ENCODE data around the gene ARHGDIA.

DNA sequence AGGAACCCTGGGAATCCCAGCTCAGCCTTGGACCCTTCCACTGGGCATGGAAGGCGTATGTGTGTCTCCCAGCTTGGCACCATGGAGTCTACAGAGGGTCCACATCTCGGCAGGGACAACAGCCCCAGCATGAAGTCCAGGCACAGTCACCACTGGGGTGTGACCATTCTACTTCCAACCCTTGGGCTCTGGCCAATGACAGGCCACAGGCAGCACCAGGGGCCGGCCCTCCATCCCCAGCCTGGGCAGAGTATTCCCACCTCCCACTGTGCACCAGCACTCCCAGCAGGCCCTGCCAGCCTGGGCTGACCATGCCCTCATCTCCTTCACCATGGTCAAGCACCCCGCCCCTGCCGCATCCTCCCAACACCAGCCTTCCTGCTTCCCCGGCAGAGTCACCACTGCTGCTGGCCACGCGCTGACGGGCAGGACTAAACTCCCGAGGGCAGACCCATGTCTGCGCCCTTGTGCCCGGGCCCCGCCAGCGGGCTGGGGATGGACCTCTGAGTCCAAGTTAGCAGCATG is 26.7 kb downstream of the ARHGDIA start:
- TF ChIP-seq CTCF (IDR thresholded peaks at IDR 0.05) (no peak), POLR2A (IDR thresholded peaks at IDR 0.05) (no peak)
